ENCODE data around the gene CACNA1I. TPM values are rescaled to one million over a fixed set of nuclear protein-coding genes. Genes with fewer than 3 reads are reported as not detected.

CACNA1I gene
- total RNA-seq, 1 experiment from 2014 or later, result 0.90 TPM

GRCh38 chr22:39629851-39630250 lies 59.3 kb downstream of the CACNA1I start:
- Histone ChIP-seq H3K36me3 (ENCODE audit: insufficient read depth, low read length, poor library complexity, severe bottlenecking) (no peaks in the 10 kb centered on the region), H3K4me1 (ENCODE audit: insufficient read depth, low read length, poor library complexity, severe bottlenecking) (peaks cover 5% of the 10 kb centered on the region), H3K4me3 (ENCODE audit: low read depth, low read length, poor library complexity, severe bottlenecking) (no peak overlapping the region), H3K27me3 (replicated peaks; ENCODE audit: insufficient read depth, low read depth, low read length, poor library complexity) (no peaks in the 10 kb centered on the region), H3K9me3 (ENCODE audit: low read depth, low read length, poor library complexity, severe bottlenecking) (no peaks in the 10 kb centered on the region), H3K27ac (ENCODE audit: low read depth, low read length, poor library complexity, severe bottlenecking) (no peak overlapping the region)
- no peak for TF ChIP-seq CTCF (conservative IDR thresholded peaks at IDR 0.05; ENCODE audit: low read depth, low read length)
- TF ChIP-seq EZH2 (IDR thresholded peaks at IDR 0.05; ENCODE audit: borderline replicate concordance, low read depth, low read length, poor library complexity, severe bottlenecking), result no peak
- no TSS peak for BruUV-seq (replicated peaks)
- intact Hi-C loops (cut with micrococcal nuclease; ENCODE audit: unreplicated experiment), result no loop called here
- ChIA-PET CTCF (no interaction called here), POLR2A (ENCODE audit: low non-redundant PET) (no interaction called here)
- no peak for DNase-seq (ENCODE audit: low spot score)

GRCh38 chr22:39630721-39631120 lies 60.2 kb downstream of the CACNA1I start:
- ChIA-PET POLR2A (ENCODE audit: low non-redundant PET) (no interaction called here), CTCF (no interaction called here)
- no peak overlapping the region for H3K4me3 ChIP-seq (ENCODE audit: low read depth, low read length, poor library complexity, severe bottlenecking)
- H3K4me1 ChIP-seq (ENCODE audit: insufficient read depth, low read length, poor library complexity, severe bottlenecking), result peaks cover 14% of the 10 kb centered on the region
- TF ChIP-seq EZH2 (IDR thresholded peaks at IDR 0.05; ENCODE audit: borderline replicate concordance, low read depth, low read length, poor library complexity, severe bottlenecking) (no peak), CTCF (conservative IDR thresholded peaks at IDR 0.05; ENCODE audit: low read depth, low read length) (no peak)
- H3K27me3 ChIP-seq (replicated peaks; ENCODE audit: insufficient read depth, low read depth, low read length, poor library complexity), result no peaks in the 10 kb centered on the region
- no peak for DNase-seq (ENCODE audit: low spot score)
- H3K36me3 ChIP-seq (ENCODE audit: insufficient read depth, low read length, poor library complexity, severe bottlenecking), result no peaks in the 10 kb centered on the region
- no TSS peak for BruUV-seq (replicated peaks)
- intact Hi-C loops (cut with micrococcal nuclease; ENCODE audit: unreplicated experiment), result no loop called here
- H3K9me3 ChIP-seq (ENCODE audit: low read depth, low read length, poor library complexity, severe bottlenecking), result no peaks in the 10 kb centered on the region
- no peak overlapping the region for H3K27ac ChIP-seq (ENCODE audit: low read depth, low read length, poor library complexity, severe bottlenecking)

GRCh38 chr22:39631381-39632286 lies 61.1 kb downstream of the CACNA1I start:
- no peak for TF ChIP-seq CTCF (conservative IDR thresholded peaks at IDR 0.05; ENCODE audit: low read depth, low read length)
- TF ChIP-seq EZH2 (IDR thresholded peaks at IDR 0.05; ENCODE audit: borderline replicate concordance, low read depth, low read length, poor library complexity, severe bottlenecking), result no peak
- H3K9me3 ChIP-seq (ENCODE audit: low read depth, low read length, poor library complexity, severe bottlenecking), result no peaks in the 10 kb centered on the region
- no peaks in the 10 kb centered on the region for H3K36me3 ChIP-seq (ENCODE audit: insufficient read depth, low read length, poor library complexity, severe bottlenecking)
- CTCF ChIA-PET, result no interaction called here
- DNase-seq (ENCODE audit: low spot score), result no peak
- BruUV-seq (replicated peaks), result no TSS peak
- no peak overlapping the region for H3K27ac ChIP-seq (ENCODE audit: low read depth, low read length, poor library complexity, severe bottlenecking)
- H3K27me3 ChIP-seq (replicated peaks; ENCODE audit: insufficient read depth, low read depth, low read length, poor library complexity), result no peaks in the 10 kb centered on the region
- H3K4me3 ChIP-seq (ENCODE audit: low read depth, low read length, poor library complexity, severe bottlenecking), result no peak overlapping the region
- intact Hi-C loops (cut with micrococcal nuclease; ENCODE audit: unreplicated experiment), result no loop called here
- H3K4me1 ChIP-seq (ENCODE audit: insufficient read depth, low read length, poor library complexity, severe bottlenecking), result peaks cover 19% of the 10 kb centered on the region
- POLR2A ChIA-PET (ENCODE audit: low non-redundant PET), result no interaction called here
